Thoracic aorta (tissue), 2 donors: ENCODE data around the gene RANGAP1. TPM values are rescaled to one million over a fixed set of nuclear protein-coding genes. Genes with fewer than 3 reads are reported as not detected.
A peak's percentile ranks its signal among the peaks of the same experiment; 100 is the strongest.

ENCODE experiments used
- ATAC-seq: fragments of 150-250 bp; one replicate; pipeline ENCODE4 v1.8.0; 2017; ENCODE audit warnings: low read depth; ENCODE audit not compliant: insufficient number of reproducible peaks, low FRiP score
- DNase-seq: peaks from one replicate; pipeline ENCODE4 v3.0.0-alpha.2; 2020; ENCODE audit warnings: low spot score
- H3K27ac ChIP-seq, 2 donors: fragments of 200-600 bp; sonication (generic); 1 replicate in 1 of 2; 2 replicates in 1 of 2; pipeline ENCODE4 v1.5.1; 2016; ENCODE audit warnings: mild to moderate bottlenecking in 2 of 2, moderate library complexity in 2 of 2
- H3K27me3 ChIP-seq: fragments of 200-600 bp; sonication (generic); replicated peaks from 2 replicates; pipeline ENCODE4 v1.6.0; 2016; ENCODE audit warnings: mild to moderate bottlenecking; ENCODE audit not compliant: insufficient read depth
- H3K36me3 ChIP-seq: fragments of 200-600 bp; sonication (generic); one replicate; pipeline ENCODE4 v1.5.1; 2016
- H3K4me1 ChIP-seq, 2 donors: fragments of 200-600 bp; sonication (generic); 1 replicate in 1 of 2; 2 replicates in 1 of 2; pipeline versions ENCODE4 v1.5.1 to v1.6.0; 2016; ENCODE audit warnings: low read depth in 2 of 2, mild to moderate bottlenecking in 1 of 2; ENCODE audit not compliant: control insufficient read depth in 1 of 2
- H3K4me3 ChIP-seq: fragments of 200-600 bp; sonication (generic); 2 replicates; pipeline ENCODE4 v1.5.1; 2016; ENCODE audit warnings: mild to moderate bottlenecking
- H3K9me3 ChIP-seq: fragments of 200-600 bp; sonication (generic); 2 replicates; pipeline ENCODE4 v1.5.1; 2016
- total RNA-seq, 2 donors: library from RNA; depleted of rRNA; stranded (reverse); fragments of >200 nt; gene quantifications; one replicate each; pipeline versions ENCODE4 v1.1.0 to v1.2.3, GENCODE V29; 2016
- TF ChIP-seq, protein P1 (sequence below): fragments of 200-600 bp; sonication (generic); IDR thresholded peaks from one replicate; pipeline ENCODE4 v1.5.1; 2019; ENCODE audit warnings: antibody characterized with exemption

The RANGAP1 gene
- total RNA-seq, 2 donors from 2014 or later, result 42.0 to 42.7 TPM

DNA sequence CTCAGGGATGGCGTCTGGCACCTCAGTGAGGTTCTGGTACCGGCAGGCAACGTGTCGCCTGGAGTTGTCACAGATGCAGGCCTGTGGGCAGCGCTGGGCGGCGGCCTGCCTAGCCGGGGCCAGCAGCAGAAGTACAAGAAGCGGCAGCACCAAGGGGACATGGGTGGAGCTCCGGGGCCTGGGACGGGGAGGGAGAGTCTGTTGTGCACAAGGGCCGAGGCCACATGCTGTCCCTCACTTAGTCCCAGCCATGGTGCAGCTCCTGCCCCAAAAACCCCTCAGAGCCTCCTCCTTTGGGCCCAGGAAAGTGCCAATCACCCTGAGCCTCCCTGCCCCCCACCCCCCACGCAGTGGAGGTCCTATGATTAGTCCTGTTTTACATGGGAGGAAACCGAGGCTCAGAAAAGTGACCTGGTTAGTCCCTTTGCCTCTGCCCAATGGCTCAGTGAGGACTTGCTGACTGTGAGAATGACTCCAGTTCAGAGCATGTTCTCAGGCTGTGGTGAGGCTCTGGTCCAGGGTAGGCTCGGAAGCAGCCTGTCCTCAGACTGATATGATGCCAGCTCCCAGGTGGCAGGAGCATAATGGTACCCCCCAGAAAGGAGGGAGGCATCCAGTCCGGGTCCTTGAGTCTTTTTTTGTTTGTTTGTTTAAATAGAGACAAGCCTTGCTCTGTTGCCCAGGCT, 46.4 kb downstream of the RANGAP1 start:
- H3K27ac ChIP-seq, result no peak overlapping the region
- DNase-seq (no peak), ATAC-seq (no peak)
- H3K36me3 ChIP-seq, result no peaks in the 10 kb centered on the region
- H3K27me3 ChIP-seq, result no peaks in the 10 kb centered on the region
- TF ChIP-seq, protein P1, sequence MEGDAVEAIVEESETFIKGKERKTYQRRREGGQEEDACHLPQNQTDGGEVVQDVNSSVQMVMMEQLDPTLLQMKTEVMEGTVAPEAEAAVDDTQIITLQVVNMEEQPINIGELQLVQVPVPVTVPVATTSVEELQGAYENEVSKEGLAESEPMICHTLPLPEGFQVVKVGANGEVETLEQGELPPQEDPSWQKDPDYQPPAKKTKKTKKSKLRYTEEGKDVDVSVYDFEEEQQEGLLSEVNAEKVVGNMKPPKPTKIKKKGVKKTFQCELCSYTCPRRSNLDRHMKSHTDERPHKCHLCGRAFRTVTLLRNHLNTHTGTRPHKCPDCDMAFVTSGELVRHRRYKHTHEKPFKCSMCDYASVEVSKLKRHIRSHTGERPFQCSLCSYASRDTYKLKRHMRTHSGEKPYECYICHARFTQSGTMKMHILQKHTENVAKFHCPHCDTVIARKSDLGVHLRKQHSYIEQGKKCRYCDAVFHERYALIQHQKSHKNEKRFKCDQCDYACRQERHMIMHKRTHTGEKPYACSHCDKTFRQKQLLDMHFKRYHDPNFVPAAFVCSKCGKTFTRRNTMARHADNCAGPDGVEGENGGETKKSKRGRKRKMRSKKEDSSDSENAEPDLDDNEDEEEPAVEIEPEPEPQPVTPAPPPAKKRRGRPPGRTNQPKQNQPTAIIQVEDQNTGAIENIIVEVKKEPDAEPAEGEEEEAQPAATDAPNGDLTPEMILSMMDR, result no peak
- H3K4me1 ChIP-seq, result peaks cover 4 to 14% of the 10 kb centered on the region in 2 donors
- no peak overlapping the region for H3K4me3 ChIP-seq
- H3K9me3 ChIP-seq, result no peaks in the 10 kb centered on the region

DNA sequence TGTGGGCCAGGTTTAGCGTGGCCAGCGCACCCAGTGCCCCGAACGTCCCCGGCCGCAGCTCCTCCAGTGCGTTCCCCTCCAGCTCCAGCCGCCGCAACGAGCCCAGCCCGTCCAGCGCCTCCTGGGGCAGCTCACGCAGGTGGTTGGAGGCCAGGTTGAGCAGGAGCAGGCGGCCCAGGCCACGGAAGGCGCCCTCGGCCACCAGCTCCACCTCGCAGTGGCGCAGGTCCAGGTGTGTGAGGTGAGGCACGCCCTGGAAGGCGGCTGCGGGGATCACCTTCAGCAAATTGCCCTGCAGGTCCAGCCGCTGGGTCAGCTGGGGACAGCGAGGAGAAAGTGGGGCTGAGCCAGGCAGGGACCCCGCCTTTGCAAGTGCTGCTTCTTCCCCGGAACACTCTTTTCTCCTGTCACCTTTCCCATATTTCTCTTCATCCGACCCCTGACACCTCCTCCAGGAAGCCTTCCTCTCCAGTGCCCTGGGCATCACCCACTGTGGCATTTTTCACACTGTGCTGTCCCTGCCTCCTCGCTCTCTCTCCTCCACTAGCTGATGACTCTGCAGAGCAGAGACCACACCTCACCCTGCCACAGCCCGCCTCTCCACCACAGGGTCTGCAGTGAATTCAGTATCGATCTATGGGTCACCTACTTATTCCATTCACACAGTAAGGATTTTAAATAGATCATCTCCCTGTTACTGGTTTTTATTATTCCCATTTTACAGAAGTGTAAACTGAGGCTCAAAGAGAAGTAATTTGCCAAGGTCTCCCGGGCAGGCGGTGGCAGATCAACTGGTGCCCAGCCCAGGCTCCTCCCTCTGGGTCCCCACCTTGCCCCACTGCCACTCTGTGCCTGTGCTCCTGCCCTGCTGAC, 47.2 kb downstream of the RANGAP1 start:
- no peak overlapping the region for H3K27ac ChIP-seq
- H3K4me1 ChIP-seq, result peaks cover 4 to 14% of the 10 kb centered on the region in 2 donors
- no peaks in the 10 kb centered on the region for H3K36me3 ChIP-seq
- DNase-seq (no peak), ATAC-seq (no peak)
- TF ChIP-seq, protein P1, result no peak
- H3K27me3 ChIP-seq, result no peaks in the 10 kb centered on the region
- no peaks in the 10 kb centered on the region for H3K9me3 ChIP-seq
- peak overlapping the region; percentile 67 for H3K4me3 ChIP-seq

DNA sequence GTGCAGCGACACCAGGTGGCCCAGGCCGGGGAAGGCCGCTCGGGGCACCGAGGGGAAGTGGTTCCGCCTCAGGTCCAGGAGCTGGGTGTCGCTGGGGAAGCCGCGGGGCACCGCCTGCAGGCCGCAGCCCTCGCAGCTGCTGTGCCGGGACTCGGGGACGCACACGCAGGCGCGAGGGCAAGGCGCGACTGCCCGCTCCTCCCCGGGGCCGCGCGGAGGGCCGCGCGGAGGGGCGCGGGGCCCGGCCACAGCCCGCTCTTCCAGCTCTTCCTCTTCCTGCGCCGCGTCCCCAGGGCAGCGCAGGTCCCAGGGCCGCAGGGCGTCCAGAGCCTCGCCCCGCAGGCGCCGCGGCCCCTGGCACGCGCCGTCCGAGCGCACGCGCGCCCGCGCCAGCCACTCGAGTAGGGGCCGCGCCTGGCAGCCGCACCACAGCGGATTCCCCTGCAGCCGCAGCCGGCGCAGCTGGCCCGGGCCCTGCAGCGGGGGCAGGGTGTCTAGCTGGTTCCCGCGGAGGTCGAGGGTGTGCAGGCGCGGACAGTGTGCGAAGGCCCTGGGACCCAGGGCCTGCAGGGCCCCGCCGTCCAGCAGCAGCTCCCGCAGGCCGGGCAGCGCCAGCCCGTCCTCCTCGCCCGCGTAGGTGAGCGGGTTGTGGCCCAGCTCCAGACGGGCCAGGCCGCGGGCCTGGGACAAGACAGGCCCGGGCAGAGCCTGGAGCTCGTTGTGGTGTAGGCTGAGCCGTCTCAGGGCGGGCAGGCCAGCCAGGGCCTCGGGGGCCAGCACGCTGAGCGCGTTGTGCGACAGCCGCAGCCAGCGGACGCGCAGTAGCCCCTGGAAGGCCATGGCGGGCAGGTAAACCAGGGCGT, 48.0 kb downstream of the RANGAP1 start:
- ATAC-seq, result no peak
- no peak overlapping the region for H3K27ac ChIP-seq

DNA sequence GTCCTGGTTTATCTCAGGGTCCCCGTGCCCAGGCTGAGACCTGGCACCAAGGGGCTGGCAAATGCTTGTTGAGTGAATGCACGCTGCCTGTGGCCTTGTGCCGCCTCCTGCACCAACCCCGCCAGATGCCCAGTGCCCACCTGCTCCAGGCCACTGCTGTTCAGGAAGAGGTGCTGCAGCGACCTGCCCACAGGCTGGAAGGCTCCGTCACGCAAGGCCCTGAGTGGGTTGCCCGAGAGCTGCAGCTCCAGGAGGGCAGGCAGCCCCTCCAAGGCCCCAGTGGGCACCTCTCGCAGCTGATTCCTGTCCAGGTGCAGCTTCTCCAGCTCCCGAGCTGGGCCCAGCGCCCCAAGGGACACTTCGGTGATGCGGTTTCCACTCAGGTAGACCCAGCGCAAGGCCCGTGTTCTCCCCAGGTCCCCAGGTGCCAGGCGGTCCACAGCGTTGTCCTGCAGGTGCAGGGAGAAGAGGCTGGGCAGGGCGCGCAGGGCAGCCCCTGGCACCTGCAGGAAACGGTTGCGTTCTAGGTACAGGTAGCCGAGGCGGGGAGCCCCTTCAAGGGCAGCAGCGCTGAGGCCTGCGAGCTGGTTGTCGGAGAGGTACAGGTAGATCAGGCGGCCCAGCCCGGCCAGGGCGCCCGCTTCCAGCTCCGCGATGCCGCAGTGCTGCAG, 48.8 kb downstream of the RANGAP1 start:
- Histone ChIP-seq H3K4me3 (peak overlapping the region; percentile 67), H3K4me1 (peaks cover 4 to 14% of the 10 kb centered on the region in 2 donors), H3K27me3 (no peaks in the 10 kb centered on the region), H3K9me3 (no peaks in the 10 kb centered on the region), H3K27ac (no peak overlapping the region), H3K36me3 (no peaks in the 10 kb centered on the region)
- ATAC-seq (no peak), DNase-seq (no peak)
- TF ChIP-seq, protein P1, result no peak

More for the DNA sequence above, 48.0 kb downstream of the RANGAP1 start:
- DNase-seq, result no peak
- TF ChIP-seq, protein P1, result peak; percentile 43
- Histone ChIP-seq H3K9me3 (no peaks in the 10 kb centered on the region), H3K36me3 (no peaks in the 10 kb centered on the region), H3K4me3 (peak overlapping the region; percentile 67), H3K27me3 (no peaks in the 10 kb centered on the region), H3K4me1 (peaks cover 4 to 14% of the 10 kb centered on the region in 2 donors)
